ENCODE data around the gene LIX1L.

DNA sequence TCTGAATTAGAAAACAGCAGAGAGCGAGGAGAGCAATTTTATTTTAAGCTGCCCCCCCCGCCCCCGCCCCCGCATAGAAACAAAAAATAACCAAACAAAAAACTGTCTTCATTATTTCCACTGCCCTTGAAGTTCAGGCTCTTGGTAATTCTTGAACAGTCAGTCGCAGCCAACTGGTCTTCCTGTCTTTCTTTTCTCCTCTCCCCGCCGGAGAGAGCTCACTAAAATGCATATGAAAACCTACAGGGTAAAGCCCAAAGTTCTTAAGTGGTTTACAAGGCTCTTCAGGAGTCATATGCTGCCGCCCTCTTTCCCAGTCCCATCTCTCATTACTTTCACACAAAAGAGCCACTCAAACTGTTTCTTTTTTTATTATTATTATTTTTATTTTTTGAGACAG, 71.0 kb downstream of the LIX1L start:
- TF ChIP-seq, protein P1, sequence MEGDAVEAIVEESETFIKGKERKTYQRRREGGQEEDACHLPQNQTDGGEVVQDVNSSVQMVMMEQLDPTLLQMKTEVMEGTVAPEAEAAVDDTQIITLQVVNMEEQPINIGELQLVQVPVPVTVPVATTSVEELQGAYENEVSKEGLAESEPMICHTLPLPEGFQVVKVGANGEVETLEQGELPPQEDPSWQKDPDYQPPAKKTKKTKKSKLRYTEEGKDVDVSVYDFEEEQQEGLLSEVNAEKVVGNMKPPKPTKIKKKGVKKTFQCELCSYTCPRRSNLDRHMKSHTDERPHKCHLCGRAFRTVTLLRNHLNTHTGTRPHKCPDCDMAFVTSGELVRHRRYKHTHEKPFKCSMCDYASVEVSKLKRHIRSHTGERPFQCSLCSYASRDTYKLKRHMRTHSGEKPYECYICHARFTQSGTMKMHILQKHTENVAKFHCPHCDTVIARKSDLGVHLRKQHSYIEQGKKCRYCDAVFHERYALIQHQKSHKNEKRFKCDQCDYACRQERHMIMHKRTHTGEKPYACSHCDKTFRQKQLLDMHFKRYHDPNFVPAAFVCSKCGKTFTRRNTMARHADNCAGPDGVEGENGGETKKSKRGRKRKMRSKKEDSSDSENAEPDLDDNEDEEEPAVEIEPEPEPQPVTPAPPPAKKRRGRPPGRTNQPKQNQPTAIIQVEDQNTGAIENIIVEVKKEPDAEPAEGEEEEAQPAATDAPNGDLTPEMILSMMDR (IDR thresholded peaks at IDR 0.05): no peak
- TF ChIP-seq POLR2A (IDR thresholded peaks at IDR 0.05): no peak
